Stimulated activated CD8-positive, alpha-beta memory T cell treated with anti-CD3 and anti-CD28 coated beads, Interleukin-12 subunit alpha, Interleukin-12 subunit beta, amount 100 ng/mL, for 24 hours (primary cell): ENCODE data around the gene DENND2A.
"Not testable (repeated sequence)": the region's sequence is repeated elsewhere in the genome, so short reads cannot be mapped to it uniquely, and the experiment has no call there.

ENCODE experiments used
- DNase-seq: peaks from one replicate; pipeline ENCODE4 v3.0.0-alpha.2; 2020; ENCODE audit errors: extremely low read depth

DENND2A gene

DNA sequence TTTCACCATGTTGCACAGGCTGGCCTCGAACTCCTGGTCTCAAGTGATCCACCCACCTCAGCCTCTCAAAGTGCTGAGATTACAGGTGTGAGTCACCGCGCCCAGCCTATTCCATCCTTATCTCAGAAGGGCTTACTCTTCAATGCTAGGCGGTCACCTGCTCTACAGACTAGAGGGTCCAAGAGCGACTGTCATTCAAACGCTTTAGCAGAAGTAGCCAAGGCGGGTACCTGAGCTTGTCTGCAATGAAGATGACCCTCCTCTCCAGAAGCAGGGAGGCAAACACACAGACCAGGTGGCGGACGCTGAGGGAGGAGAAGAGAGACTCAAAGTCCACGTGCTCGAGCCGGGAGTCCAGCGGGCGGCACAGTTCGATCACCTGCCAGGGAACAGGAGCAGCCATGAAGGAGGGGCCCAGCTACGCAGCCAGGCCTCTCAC lies 96.2 kb downstream of the DENND2A start:
- no peak for DNase-seq

GRCh38 chr7:140542228-140542603 lies 98.4 kb downstream of the DENND2A start:
- DNase-seq, result no peak

- no peak for DNase-seq
Observed at GRCh38 chr7:140541513-140542227, 98.9 kb downstream of the DENND2A start.

DNA sequence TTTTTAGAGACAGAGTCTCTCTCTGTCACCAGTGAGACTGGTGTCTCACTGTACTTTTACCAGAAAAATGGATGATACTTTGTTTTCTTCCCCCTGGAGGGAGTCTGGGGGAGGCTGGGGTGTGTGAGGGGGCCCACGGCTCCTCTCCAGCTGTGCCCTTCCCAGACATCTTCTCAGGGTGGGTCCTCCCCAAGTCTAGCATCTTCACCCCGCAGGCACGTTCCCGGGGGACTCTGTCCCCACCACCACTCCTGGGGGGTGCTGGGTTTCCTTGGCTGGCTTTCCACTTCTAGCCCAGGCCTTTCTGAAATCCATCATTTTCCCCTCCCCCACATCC lies 99.5 kb downstream of the DENND2A start:
- no peak for DNase-seq

DNA sequence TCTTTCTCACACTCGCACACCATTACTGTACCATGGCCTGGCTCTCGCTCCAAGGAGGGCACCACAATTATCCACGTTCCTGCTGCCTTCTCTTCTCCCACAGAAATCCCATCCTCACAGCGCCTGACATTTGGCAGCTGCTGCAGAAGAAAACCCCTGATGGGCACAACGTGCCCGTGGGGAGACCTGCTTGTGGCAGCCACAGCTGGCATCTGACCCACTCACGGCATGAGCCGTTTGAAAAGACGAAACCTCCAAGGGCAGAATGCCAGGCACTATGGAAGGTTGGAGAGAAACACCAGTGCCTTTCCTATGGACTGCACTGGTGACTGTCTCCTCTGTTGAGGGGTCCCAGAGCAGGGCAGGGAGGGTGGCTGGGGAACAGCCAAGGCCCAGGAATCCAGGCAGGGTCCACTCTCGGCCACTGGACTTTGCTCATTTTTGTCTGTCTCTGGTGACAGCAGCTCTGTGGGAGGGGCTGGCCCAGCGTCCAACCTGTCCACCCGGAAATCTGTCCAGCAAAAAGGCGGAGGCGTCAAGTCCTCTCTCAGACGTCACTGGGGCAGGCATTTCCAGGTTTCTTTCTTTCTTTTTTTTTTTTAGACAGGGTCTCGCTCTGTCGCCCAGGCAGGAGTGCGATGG lies 100.4 kb downstream of the DENND2A start:
- DNase-seq, result no peak

- DNase-seq, result no peak
Observed at GRCh38 chr7:140539461-140539860, 101.2 kb downstream of the DENND2A start.

- DNase-seq, result no peak
Observed at GRCh38 chr7:140537750-140538482, 102.7 kb downstream of the DENND2A start.

- no peak for DNase-seq
Observed at GRCh38 chr7:140534743-140535142, 105.9 kb downstream of the DENND2A start.

DNA sequence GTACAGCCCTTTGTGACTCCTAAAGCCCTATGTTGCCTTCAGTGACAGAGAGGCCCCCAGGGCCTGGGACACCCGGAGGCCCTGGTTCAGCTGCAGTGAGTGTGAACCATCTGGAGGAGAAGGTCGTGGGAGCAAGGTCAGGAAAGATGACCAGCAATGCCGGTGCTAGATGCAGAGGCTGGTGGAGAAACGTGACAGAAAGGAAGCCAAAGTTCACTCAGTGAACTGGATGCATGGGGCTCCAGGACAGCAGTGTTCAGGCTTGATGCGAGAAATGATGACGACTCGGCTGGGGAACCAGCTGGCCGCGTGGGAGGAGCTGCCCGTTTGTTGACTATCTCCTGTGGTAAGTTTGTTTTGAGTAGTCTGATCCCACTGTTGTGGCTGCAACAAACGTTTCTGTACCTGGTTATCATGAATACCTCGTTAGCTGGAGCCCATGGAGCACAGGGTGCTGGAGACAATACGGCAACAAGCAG lies 107.2 kb downstream of the DENND2A start:
- no peak for DNase-seq

GRCh38 chr7:140529428-140529827 lies 111.2 kb downstream of the DENND2A start:
- not testable (repeated sequence) for DNase-seq

- DNase-seq, result no peak
Observed at GRCh38 chr7:140526787-140527664, 113.6 kb downstream of the DENND2A start.

- DNase-seq, result no peak
Observed at GRCh38 chr7:140526214-140526613, 114.4 kb downstream of the DENND2A start.

- no peak for DNase-seq
Observed at GRCh38 chr7:140525743-140526142, 114.9 kb downstream of the DENND2A start.

- DNase-seq, result no peak
Observed at GRCh38 chr7:140521421-140521820, 119.2 kb downstream of the DENND2A start.

- DNase-seq, result no peak
Observed at GRCh38 chr7:140519007-140519399, 121.6 kb downstream of the DENND2A start.

- no peak for DNase-seq
Observed at GRCh38 chr7:140518370-140519006, 122.1 kb downstream of the DENND2A start.

DNA sequence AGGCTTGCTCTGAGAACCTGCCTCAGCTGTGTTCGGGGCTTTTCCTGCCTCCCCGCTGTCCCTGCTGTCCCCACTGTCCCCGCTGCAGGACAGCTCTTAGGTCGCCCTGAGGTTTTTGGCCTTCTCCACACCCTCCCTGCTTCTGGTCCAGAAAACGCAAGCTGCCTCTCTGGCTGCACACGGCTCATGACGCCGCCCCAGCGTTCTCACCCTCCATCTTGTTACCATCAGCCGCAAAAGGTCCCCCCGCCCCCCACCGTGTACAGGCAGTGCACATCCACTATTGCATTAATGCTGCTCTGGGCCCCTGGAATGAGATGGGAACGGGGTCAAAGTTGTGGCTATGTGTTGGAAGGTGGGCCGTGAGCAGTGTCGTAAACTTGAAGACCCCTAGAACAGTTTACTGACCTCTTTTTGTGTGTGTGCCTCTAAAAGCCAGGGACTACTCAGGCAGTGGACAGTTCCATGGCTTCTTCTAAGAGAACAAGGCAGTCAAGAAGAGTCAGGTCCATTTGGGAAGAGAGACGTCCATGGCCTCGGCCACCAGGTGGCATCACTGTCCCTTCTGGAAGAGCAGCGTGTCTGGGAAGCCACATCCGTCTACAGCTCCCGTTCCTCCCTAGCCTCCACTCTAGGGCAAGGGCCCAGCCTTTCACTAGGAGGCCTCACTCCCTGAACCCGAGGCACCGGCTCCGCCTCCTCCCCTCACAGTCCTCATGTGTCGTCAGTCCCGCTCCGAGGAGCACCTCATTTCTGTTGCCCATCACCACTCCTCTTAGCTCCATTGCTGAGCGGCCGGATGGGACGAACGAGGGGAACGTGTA lies 122.9 kb downstream of the DENND2A start:
- peak; percentile 28 for DNase-seq

GRCh38 chr7:140512317-140513000 lies 128.2 kb downstream of the DENND2A start:
- DNase-seq, result no peak

DNA sequence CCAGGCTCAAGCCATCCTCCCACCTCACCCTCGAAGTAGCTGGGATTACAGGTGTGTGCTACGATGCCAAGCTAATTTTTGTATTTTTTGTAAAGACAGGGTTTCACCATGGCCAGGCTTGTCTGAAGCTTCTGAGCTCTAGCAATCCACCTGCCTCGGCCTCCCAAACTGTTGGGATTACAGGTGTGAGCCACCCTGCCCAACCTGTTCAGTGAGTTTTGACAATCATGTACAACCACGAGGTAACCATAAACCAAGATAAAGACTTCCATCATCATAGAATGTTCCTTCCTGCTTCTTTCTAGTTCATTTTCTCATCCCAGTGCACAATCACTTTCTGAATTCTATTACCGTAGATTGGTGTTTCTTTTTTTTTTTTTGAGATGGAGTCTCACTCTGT lies 130.8 kb downstream of the DENND2A start:
- DNase-seq, result no peak

GRCh38 chr7:140507556-140507955 lies 133.1 kb downstream of the DENND2A start:
- not testable (repeated sequence) for DNase-seq
